Thyroid gland (tissue), 4 donors: ENCODE results near the gene NXPE4. TPM values are rescaled to one million over a fixed set of nuclear protein-coding genes. Genes with fewer than 3 reads are reported as not detected.
"Not testable (repeated sequence)": the region's sequence is repeated elsewhere in the genome, so short reads cannot be mapped to it uniquely, and the experiment has no call there.

ENCODE experiments used
- DNase-seq, 2 donors: peaks; one replicate each; pipeline ENCODE4 v3.0.0-alpha.2; 2019
- H3K27ac ChIP-seq, 3 donors: fragments of 200-600 bp; sonication (generic); 1 replicate in 2 of 3; 2 replicates in 1 of 3; pipeline ENCODE4 v1.5.1; 2016 to 2019; ENCODE audit warnings: mild to moderate bottlenecking in 1 of 3, moderate library complexity in 1 of 3
- H3K27me3 ChIP-seq: fragments of 200-600 bp; sonication (generic); one replicate; pipeline ENCODE4 v1.5.1; 2019
- H3K36me3 ChIP-seq, 2 donors: fragments of 200-600 bp; sonication (generic); one replicate each; pipeline ENCODE4 v1.5.1; 2016 to 2019
- H3K4me1 ChIP-seq, 2 donors: fragments of 200-600 bp; sonication (generic); one replicate each; pipeline ENCODE4 v1.5.1; 2017 to 2019
- H3K4me3 ChIP-seq, 3 donors: fragments of 200-600 bp; sonication (generic); replicated peaks in 1 of 3; 1 replicate in 2 of 3; 2 replicates in 1 of 3; pipeline ENCODE4 v1.5.1; 2016; ENCODE audit warnings: mild to moderate bottlenecking in 1 of 3
- H3K9me3 ChIP-seq: fragments of 200-600 bp; sonication (generic); one replicate; pipeline ENCODE4 v1.5.1; 2017
- POLR2A ChIP-seq, 2 donors: fragments of 450-650 bp; IDR thresholded peaks; one replicate each; pipeline ENCODE4 v1.6.1; 2017; ENCODE audit warnings: antibody characterized with exemption in 2 of 2, mild to moderate bottlenecking in 2 of 2, moderate library complexity in 1 of 2
- WGBS, 2 donors: methylation state at CpG; one replicate each; pipeline ENCODE4 v1.1.5; 2017; 5-methylcytosine and 5-hydroxymethylcytosine counted together
- intact Hi-C: fragments of 100-400 bp; cut with DNase I; formaldehyde crosslinking; loops from one replicate; pipeline ENCODE4 v1.15.1; 2023
- total RNA-seq, 4 donors: library from RNA; depleted of rRNA; stranded (reverse); fragments of >200 nt; gene quantifications; one replicate each; pipeline ENCODE4 v1.2.3, GENCODE V29; 2016
- TF ChIP-seq, protein P1 (sequence below), 6 experiments: fragments of 200-600 bp in 3 of 6; fragments of 450-650 bp in 3 of 6; sonication (generic) in 3 of 6; IDR thresholded peaks; one replicate each; pipeline ENCODE4 v1.5.1; 2016 to 2019; ENCODE audit warnings: antibody characterized with exemption in 6 of 6, mild to moderate bottlenecking in 2 of 6, inconsistent platforms in 1 of 6, moderate library complexity in 1 of 6

Gene NXPE4
- total RNA-seq, 4 donors from 2014 or later, result not detected

DNA sequence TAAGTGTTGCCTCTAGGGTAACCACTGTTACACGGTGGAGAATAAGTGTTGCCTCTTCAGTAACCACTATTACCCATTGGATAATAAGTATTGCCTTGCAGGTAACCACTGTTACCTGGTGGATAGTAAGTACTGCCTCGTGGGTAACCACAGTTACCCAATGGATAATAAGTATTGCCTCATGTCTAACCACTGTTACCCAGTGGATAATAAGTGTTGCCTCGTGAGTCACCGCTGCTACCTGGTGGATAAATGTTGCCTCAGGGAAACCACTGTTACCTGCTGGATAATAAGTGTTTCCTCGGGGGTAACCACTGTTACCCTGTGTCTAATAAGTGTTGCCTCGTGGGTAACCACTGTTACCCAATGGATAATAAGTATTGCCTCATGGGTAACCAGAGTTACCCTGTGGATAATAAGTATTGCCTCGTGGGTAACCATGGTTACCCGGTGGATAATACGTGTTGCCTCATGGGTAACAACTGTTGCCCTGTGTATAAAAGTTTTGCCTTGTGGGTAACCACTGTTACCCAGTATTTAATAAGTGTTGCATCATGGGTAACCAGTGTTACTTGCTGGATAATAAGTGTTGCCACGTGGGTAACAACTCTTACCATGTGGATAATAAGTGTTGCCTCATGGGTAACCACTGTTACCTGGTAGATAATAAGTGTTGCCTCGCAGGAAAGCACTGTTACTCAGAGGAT, 12.3 kb upstream of the NXPE4 start:
- H3K27ac ChIP-seq, result no peak overlapping the region
- H3K4me3 ChIP-seq, result no peak overlapping the region
- intact Hi-C loops, result no loop called here
- WGBS, 2 donors, result 84 to 92% methylated on average over 11 of the region's 11 CpGs
- DNase-seq, result no peak
- no peaks in the 10 kb centered on the region for H3K27me3 ChIP-seq
- no peaks in the 10 kb centered on the region for H3K36me3 ChIP-seq
- no peaks in the 10 kb centered on the region for H3K4me1 ChIP-seq
- TF ChIP-seq POLR2A (IDR thresholded peaks at IDR 0.05), result no peak
- TF ChIP-seq, protein P1, sequence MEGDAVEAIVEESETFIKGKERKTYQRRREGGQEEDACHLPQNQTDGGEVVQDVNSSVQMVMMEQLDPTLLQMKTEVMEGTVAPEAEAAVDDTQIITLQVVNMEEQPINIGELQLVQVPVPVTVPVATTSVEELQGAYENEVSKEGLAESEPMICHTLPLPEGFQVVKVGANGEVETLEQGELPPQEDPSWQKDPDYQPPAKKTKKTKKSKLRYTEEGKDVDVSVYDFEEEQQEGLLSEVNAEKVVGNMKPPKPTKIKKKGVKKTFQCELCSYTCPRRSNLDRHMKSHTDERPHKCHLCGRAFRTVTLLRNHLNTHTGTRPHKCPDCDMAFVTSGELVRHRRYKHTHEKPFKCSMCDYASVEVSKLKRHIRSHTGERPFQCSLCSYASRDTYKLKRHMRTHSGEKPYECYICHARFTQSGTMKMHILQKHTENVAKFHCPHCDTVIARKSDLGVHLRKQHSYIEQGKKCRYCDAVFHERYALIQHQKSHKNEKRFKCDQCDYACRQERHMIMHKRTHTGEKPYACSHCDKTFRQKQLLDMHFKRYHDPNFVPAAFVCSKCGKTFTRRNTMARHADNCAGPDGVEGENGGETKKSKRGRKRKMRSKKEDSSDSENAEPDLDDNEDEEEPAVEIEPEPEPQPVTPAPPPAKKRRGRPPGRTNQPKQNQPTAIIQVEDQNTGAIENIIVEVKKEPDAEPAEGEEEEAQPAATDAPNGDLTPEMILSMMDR (IDR thresholded peaks at IDR 0.05), result no peak
- no peaks in the 10 kb centered on the region for H3K9me3 ChIP-seq

DNA sequence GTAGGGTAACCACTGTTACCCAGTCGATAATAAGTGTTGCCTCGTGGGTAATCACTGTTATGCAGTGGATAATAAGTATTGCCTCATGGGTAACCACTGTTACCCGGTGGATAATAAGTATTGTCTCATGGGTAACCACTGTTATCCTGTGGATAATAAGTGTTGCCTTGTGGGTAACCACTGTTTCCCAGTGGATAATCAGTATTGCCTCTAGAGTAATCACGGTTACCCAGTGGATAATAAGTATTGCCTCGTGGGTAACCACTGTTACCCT, 11.2 kb upstream of the NXPE4 start:
- H3K4me3 ChIP-seq, DNase-seq, H3K36me3 ChIP-seq, H3K9me3 ChIP-seq, intact Hi-C loops, H3K27ac ChIP-seq, H3K27me3 ChIP-seq, H3K4me1 ChIP-seq: not testable (repeated sequence)
- 86 to 87% methylated on average over 5 of the region's 5 CpGs for WGBS, 2 donors

DNA sequence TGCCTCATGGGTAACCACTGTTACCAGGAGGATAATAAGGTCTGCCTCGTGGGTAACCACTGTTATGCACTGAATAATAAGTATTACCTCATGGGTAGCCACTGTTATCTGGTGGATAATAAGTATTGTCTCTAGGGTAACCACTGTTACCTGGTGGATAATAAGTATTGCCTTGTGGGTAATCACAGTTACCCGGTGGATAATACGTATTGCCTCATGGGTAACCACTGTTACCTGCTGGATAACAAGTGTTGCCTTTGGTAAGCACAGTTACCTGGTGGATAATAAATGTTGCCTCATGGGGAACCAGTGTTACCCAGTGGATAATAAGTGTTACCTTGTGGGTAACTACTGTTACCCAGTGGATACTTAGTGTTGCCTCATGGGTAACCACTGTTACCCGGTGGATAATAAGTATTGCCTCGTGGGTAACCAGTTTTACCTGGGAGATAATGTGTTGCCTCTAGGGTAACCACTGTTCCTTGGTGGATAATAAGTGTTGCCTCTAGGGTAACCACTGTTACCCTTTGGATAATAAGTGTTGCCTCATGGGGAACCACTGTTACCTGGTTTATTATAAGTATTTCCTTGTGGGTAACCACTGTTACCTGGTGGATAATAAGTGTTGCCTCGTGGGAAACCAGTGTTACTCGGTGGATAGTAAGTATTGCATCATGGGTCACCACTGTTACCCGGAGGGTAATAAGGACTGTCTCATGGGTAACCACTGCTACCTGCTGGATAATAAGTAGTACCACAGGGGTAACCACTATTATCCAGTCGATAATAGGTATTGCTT, 10.6 kb upstream of the NXPE4 start:
- intact Hi-C loops, result no loop called here
- H3K4me3 ChIP-seq, result no peak overlapping the region
- H3K27me3 ChIP-seq, result no peaks in the 10 kb centered on the region
- no peak for TF ChIP-seq POLR2A (IDR thresholded peaks at IDR 0.05)
- TF ChIP-seq, protein P1 (IDR thresholded peaks at IDR 0.05), result no peak
- WGBS, 2 donors, result 87 to 89% methylated on average over 9 of the region's 9 CpGs
- no peaks in the 10 kb centered on the region for H3K4me1 ChIP-seq
- H3K9me3 ChIP-seq, result no peaks in the 10 kb centered on the region
- no peaks in the 10 kb centered on the region for H3K36me3 ChIP-seq
- H3K27ac ChIP-seq, result no peak overlapping the region
- no peak for DNase-seq

DNA sequence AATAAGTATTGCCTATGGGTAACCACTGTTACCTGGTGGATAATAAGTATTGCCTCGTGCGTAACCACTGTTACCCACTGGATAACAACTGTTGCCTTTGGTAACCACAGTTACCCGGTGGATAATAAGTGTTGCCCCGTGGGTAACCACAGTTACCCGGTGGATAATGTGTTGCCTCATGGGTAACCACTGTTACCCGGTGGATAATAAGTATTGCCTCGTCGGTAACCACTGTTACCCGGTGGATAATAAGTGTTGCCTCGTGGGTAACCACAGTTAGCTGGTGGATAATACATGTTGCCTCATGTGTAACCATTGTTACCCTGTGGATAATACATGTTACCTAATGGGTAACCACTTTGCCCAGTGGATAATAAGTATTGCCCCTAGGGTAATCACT, 9.8 kb upstream of the NXPE4 start:
- Histone ChIP-seq H3K9me3 (no peaks in the 10 kb centered on the region), H3K36me3 (no peaks in the 10 kb centered on the region), H3K27ac (no peak overlapping the region), H3K27me3 (no peaks in the 10 kb centered on the region), H3K4me3 (no peak overlapping the region), H3K4me1 (no peaks in the 10 kb centered on the region)
- WGBS, 2 donors, result 90 to 92% methylated on average over 10 of the region's 10 CpGs
- intact Hi-C loops, result no loop called here
- no peak for DNase-seq
- TF ChIP-seq, protein P1 (IDR thresholded peaks at IDR 0.05), result no peak
- TF ChIP-seq POLR2A (IDR thresholded peaks at IDR 0.05), result no peak

DNA sequence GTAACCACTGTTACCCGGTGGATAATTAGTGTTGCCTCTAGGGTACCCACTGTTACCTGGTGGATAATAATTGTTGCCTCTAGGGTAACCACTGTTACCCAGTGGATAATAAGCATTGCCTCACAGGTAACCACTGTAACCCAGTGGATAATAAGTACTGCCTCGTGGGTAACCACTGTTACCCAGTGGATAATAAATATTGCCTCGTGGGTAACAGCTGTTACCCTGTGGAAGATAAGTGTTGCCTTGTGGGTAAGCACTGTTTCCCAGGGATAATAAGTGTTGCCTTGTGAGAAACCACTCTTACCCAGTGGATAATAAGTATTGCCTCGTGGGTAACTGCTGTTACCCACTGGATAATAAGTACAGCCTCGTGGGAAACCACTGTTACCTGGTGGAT, 9.3 kb upstream of the NXPE4 start:
- intact Hi-C loops, result no loop called here
- no peak overlapping the region for H3K4me3 ChIP-seq
- no peak for DNase-seq
- no peak overlapping the region for H3K27ac ChIP-seq
- WGBS, 2 donors, result 70 to 81% methylated on average over 5 of the region's 5 CpGs
- H3K36me3 ChIP-seq, result no peaks in the 10 kb centered on the region
- no peaks in the 10 kb centered on the region for H3K27me3 ChIP-seq
- H3K4me1 ChIP-seq, result no peaks in the 10 kb centered on the region
- no peaks in the 10 kb centered on the region for H3K9me3 ChIP-seq
- TF ChIP-seq POLR2A (IDR thresholded peaks at IDR 0.05), result no peak
- TF ChIP-seq, protein P1 (IDR thresholded peaks at IDR 0.05), result no peak
